Stimulated activated CD4-positive, alpha-beta T cell treated with anti-CD3 and anti-CD28 coated beads, Interleukin-4, amount 100 ng/mL, for 4 hours (primary cell): ENCODE results near the gene APCDD1.
A peak's percentile ranks its signal among the peaks of the same experiment; 100 is the strongest.
"Not testable (repeated sequence)": the region's sequence is repeated elsewhere in the genome, so short reads cannot be mapped to it uniquely, and the experiment has no call there.

Experiments used
- DNase-seq, 2 experiments: peaks; one replicate each; pipeline ENCODE4 v3.0.0-alpha.2; 2020

The APCDD1 gene

GRCh38 chr18:10464161-10464648 is 9.8 kb downstream of the APCDD1 start:
- not testable (repeated sequence) for DNase-seq

GRCh38 chr18:10465174-10465939 is 10.9 kb downstream of the APCDD1 start:
- DNase-seq = no peak

GRCh38 chr18:10470429-10470828 is 16.0 kb downstream of the APCDD1 start:
- DNase-seq = no peak

GRCh38 chr18:10471574-10471973 is 17.1 kb downstream of the APCDD1 start:
- no peak for DNase-seq

GRCh38 chr18:10473132-10473531 is 18.7 kb downstream of the APCDD1 start:
- DNase-seq = no peak

GRCh38 chr18:10474309-10474708 is 19.9 kb downstream of the APCDD1 start:
- no peak for DNase-seq

GRCh38 chr18:10475276-10475653 is 20.8 kb downstream of the APCDD1 start:
- DNase-seq = no peak

GRCh38 chr18:10475654-10476291 is 21.3 kb downstream of the APCDD1 start:
- no peak for DNase-seq

GRCh38 chr18:10476338-10476791 is 21.9 kb downstream of the APCDD1 start:
- no peak for DNase-seq

- no peak for DNase-seq
Measured at GRCh38 chr18:10477121-10477862, 22.9 kb downstream of the APCDD1 start.

- DNase-seq = no peak
Measured at GRCh38 chr18:10477863-10478260, 23.4 kb downstream of the APCDD1 start.

GRCh38 chr18:10481831-10482230 is 27.4 kb downstream of the APCDD1 start:
- DNase-seq = no peak

GRCh38 chr18:10482363-10482984 is 28.0 kb downstream of the APCDD1 start:
- DNase-seq = no peak

GRCh38 chr18:10482985-10483949 is 28.8 kb downstream of the APCDD1 start:
- DNase-seq = no peak

- DNase-seq = no peak
Measured at GRCh38 chr18:10485475-10485874, 31.0 kb downstream of the APCDD1 start.

GRCh38 chr18:10486362-10486761 is 31.9 kb downstream of the APCDD1 start:
- no peak for DNase-seq

GRCh38 chr18:10487154-10487553 is 32.7 kb downstream of the APCDD1 start:
- DNase-seq = no peak

- no peak for DNase-seq
Measured at GRCh38 chr18:10488017-10488416, 33.6 kb downstream of the APCDD1 start.

GRCh38 chr18:10490401-10491165 is 36.1 kb downstream of the APCDD1 start:
- DNase-seq = peak; percentile 44 to 53

GRCh38 chr18:10495936-10496335 is 41.5 kb downstream of the APCDD1 start:
- no peak for DNase-seq

GRCh38 chr18:10497206-10497749 is 42.8 kb downstream of the APCDD1 start:
- no peak for DNase-seq
